HG03565 (cell line): ENCODE measurements around the gene LIPC.

Experiments used
- ATAC-seq: cut with Tn5 transposase; IDR thresholded peaks from one replicate; pipeline ENCODE4 v1.9.1; 2021; ENCODE audit warnings: mild to moderate bottlenecking, moderate library complexity; ENCODE audit not compliant: unreplicated experiment

The LIPC gene

DNA sequence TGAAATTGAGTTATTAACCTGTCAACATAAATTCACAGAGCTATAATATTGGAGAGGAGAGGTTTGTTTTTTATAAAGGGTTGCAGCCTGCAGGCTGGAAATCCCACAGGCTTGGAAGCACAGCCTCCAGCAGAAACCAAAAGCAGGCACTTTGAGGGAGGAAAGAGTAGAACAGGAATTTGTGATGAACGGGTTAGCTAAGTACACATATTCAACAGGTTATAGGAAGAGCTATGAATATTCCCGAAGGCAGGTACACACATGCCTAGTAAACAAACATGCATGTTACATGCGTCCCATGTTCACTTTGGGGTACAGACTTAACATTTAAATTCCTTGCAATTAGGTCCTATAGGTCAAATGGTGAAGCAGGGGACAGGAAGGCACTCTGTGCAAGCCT lies 25.9 kb upstream of the LIPC start:
- no peak for ATAC-seq

DNA sequence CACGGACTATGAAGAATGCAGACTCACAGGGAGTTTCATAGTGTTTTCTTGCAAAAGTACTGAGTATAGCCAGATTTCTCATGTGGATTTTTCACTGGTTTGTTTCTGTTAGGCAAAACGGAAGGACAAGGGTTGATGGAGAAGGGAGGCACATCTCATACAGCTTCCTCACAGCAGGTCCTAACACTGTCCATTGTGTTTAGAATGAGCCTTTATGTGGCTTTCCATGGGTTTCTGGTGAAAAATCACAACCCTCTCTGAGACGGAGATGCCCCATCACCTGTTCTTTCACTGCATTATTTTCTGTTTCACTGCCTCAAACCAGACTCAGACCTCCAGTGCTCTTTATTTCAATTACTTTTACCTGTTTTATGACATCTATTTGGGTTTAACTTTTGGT lies 25.0 kb upstream of the LIPC start:
- ATAC-seq: no peak

DNA sequence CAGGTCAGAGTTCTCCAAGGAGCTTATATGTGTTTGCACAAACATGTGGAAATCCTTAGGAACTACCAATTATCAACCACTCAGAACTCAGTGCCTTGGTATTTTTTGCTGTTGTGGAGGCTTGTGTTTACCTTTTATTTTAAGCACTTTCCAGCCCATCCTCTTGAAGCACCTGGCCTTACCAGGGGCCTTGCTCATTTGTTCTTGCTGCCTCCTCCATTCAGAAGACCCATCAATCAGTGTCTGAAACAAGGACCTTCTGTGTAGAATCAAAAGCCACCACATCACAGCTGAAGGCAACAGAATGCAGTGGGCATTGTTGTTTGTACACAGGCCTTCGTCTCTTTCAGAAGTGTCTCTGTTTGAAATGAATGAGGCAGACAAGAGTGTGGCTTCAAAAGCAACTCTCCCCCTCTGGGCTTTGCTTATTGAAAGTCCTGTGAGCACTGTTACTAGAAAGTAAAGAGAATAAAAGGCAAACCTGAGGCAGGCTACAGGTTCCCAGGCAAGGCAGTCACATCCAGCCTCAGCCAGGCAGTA lies 24.5 kb upstream of the LIPC start:
- no peak for ATAC-seq

DNA sequence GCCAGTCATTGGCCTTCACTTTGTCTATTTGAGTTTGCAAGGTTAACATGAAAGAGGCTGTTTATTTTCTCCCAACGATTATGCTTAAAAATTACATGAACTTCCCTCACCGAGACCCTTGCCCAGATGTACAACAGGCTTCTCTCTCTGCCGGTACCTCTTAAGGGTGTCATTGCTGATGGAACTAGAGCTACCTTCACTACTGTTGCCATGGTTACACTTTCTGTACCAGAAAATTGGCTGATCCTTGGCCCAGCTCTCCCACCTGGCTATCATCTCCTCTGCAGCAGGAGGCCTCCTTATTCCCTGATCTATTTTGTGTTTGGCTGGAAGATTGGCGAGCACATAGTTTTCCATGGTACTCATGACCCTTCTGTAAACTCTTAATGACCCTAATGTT lies 24.0 kb upstream of the LIPC start:
- no peak for ATAC-seq

DNA sequence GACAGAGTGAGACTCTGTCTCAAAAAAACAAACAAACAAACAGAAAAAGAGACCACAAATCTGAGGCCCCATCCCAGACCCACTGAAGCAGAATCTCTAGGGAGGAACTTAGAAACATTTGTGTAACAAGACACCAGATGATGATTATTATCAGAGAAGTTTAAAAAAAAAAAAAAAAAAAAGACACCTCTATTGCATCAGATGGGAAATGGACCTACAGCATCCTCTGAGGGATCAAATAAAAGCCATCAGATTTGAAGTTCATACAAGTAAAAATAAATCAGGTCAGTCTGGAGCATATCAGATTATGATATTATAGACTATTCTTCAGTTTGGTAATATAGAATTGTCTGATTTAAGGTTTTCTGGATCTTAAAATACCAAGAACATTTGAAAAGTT lies 21.9 kb upstream of the LIPC start:
- ATAC-seq: no peak

DNA sequence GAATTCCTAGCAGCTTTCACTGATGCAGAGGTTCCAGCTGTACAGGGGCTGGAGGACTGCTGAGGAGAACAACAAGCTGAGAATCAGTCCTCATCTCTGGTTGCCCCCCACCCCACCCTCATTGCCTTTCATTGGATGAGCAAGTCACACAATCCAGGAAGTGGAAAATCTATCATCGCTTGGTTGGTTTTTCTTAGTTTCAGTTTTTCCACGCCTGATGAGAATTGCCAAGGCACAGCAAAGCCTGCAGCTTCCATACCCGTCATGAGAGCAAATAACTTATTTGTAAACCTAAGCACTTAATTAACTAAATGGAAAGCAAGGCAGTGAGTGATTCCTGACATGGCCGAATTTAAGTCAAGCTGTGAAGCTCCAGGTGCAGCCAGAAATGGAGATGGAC lies 21.4 kb upstream of the LIPC start:
- no peak for ATAC-seq

DNA sequence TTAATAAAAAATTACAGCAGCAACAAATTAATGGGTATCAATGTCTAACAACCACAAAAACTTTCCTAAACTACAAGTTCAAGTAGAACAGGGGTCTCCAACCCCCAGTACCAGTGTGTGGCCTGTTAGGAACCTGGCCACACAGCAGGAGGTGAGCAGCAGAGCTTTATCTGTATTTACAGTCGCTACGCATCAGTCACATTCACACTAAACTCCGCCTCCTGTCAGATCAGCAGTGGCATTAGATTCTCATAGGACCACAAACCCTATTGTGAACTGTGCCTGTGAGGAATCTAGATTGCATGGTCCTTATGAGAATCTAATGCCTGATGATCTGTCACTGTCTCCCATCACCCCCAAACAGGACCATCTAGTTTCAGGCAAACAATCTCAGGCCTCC lies 18.5 kb upstream of the LIPC start:
- ATAC-seq: no peak

DNA sequence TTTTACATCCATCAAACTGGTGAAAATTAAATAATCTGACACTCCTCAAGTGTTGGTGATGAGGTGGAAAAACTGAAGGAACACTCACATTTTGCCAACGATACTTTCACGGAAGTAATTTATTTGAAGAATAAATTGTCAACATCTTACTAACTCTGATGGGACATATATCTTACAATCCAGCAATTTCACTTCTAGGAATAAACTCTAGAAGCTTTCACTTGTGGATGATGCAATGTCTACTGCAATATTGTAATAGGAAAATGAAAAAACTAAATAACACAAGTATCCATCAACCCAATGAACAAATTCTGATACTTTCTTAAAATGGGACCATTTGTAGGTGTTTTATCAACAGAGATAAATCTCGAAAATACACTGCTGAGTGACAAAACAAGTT lies 16.2 kb upstream of the LIPC start:
- ATAC-seq: no peak

DNA sequence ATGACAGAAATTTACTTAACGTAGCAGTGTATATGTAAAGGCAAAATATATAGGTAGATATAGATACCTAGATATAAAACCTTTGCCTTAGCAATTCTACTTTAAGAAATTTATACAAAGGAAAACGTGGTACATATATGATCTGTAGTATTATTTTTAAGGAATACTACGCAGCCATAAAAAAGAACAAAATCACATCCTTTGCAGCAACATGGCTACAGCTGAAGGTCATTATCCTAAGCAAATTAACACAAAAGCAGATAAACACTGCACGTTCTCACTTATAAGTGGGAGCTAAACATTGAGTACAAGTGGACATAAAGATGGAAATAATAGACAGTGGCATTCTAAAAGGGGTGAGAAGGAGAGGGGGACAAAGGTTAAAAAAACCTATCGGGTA lies 14.8 kb upstream of the LIPC start:
- no peak for ATAC-seq

DNA sequence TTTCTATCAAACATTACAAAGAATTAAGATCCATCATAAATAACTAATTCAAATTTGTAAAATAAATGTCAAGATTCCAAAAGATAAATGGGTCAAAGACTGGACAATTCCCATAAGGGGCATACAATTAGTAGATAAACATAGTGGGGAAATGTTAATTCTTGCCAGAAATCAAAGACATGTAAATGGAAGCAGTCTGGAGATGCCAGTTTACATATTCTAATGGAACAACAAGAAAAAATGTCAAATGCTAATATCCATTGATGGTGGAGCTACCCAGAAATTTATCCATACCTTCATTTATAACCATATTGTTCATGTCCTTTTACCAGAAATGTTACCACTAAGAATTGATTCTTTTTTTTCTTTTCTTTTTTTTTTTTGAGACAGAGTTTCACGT lies 13.7 kb upstream of the LIPC start:
- no peak for ATAC-seq

DNA sequence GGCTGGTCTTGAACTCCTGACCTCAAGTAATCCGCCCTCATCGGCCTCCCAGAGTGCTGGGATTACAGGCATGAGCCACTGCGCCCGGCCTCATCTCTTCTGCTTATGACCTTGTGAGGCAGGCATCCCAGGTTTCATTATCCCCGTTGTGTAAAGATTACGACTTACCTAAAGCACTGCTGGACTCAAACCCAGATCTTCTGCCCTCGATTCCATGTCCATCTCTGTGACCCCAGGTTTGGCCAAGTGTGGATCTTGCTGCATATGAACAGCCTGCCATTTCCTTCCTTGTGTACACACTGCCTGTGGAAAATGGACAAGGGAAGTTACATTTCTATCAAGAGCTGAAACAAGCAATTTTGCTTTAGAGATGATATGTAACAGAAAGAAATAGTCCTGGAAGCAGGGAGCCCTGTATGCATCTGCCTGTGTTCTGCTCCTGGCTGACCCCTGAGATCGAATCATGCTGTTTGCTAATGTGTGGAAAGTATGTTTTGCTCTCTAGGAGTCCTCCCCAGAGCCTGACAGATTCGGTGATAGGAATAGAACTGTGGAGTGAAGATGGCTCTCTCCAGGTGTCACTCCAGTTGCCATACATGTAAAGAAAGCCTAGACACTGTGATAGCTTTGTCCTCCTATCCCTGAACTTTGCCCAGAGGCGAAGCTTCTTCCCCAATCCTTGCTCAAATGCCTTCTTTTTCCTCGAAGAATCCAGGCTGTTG lies 11.8 kb upstream of the LIPC start:
- no peak for ATAC-seq

DNA sequence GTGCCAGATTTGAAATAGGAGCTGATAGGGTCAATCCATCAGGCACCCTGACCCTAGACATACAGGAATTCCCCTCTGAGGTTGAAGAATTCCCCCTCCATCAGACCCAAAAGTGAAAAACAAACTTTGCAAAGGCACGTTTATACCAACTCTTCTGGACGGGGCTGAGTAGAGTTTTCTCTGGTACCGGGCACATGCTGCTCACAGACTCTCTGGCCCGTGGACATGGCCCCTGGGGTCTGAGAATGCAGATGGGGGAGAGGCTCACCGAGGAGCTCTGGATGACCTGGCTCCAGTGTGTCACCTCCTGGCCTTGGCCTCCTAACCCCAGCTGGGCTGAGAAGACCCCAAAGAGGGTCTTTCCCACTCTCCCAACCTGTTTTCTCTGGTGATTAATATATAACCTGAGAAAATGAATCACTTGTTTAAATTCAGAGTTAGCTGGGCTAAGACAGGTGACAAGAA lies 11.2 kb upstream of the LIPC start:
- ATAC-seq: no peak

DNA sequence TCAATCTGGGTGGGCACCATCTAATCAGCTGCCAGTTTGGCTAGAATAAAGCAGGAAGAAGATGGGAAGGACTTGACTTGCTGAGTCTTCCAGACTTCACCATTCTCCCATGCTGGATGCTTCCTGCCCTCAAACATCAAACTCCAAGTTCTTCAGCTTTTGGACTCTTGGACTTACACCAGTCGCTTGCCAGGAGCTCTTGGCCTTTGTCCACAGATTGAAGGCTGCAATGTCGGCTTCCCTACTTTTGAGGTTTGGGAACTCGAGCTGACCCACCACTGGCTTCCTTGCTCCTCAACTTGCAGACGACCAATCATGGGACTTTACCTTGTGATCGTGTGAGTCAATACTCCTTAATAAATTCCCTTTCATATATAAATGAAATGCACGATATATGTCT lies 8.6 kb upstream of the LIPC start:
- ATAC-seq: no peak

DNA sequence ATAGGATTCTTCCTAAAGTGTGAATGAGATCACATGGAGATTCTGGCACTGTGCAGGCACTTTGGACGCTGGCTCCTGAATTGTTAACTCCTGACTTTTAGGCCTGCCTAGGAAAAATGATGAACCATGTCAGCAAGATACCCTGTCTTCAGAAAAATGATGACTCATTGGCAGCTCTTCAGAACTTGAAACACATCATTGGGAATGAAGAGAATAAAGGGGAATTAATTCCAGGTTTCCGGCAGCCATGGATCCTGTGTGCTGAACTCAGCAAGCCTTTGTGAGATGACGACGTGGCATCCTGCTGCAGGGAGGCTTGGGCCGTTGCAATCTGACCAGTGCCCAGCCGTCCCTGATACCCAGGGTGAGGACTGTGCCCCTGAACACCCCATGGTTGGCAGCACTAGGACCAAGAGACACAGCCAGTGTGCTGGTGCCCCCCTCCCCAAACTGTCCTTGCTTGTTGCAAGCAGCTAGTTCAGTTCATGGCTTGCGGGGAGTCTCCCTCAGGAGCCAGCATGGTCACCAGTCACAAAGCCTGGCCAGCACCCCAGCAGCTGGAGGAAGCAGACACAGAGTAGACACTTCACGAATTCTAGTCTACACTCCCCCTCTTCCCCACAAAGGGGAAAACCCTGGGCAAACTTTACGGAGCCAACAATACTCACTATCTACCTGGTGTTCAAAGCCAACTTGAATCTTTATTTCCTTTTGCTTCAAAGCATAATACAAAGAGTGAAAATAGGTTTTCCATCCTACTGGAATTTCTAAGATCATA lies 7.8 kb upstream of the LIPC start:
- no peak for ATAC-seq

DNA sequence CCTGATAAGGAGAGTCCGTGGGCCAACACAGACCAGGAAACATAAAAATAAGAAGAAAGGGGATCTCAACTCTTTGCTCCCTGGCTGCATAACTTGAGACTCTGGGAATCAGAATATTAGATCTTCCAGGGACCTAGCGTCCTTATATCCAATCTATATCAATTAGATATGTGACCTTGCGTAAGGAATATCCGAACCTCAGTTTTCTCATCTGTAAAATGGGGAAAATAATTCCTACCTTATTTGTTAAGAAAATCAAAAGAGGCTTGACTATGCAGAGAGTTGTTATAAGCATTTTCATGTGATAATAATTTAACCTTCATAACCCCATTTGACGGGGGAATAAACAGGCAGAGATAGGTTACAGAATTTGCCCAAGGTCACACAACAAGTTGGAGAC lies 7.1 kb upstream of the LIPC start:
- no peak for ATAC-seq

DNA sequence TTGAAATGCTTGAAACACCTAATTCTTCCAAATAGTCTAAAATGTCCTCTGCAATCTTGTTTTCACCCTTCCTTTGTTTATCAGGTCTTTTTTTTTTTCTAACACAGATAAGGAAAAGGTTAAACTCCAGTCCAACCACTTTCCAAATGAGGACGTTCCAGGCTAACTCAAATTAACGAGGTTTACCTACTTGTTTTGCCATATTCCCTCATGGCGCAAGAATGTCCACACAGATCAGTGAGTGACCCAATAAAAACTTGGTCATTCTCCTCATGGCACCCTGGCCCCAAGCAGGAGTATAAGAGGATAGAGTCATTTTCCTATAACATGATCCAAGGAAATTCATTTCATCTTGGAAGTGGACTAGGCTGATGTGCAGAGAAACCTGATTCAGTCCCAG lies 6.6 kb upstream of the LIPC start:
- no peak for ATAC-seq

DNA sequence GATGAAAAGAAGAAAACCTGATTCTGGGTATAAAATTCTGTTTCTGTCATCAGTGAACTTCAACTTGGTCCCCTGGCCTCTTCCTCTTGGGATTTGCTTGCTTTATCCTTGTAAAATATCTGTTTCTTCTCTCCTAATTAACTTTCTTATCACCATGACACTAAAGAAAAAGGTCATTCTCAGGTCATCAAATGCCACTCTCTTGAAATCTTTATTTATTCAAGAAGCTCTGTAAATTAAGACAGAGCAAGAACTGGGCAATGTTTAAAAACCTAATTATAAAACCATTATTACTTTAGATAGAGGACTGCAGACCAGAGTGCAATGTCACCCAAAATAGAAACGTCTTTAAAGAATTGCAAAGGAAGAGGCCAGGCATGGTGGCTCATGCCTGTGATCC lies 6.0 kb upstream of the LIPC start:
- ATAC-seq: no peak

DNA sequence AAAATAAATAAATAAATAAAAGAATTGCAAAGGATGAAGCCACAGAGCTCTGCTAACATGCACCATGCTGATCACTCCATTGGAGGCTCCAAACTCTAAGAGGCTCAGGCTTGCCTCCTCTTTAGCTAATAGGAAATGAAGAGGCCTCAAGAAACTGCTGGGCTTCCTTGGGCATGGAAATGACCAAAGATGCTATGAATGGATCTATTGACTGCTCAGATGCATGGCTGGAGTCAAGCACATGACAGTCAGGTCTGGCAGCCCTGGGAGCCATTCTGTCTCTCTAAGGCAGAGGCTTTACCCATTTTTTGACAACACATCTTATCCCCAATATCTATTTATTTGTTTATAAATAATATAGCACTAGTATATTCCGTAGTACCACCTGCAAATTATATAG lies 5.3 kb upstream of the LIPC start:
- ATAC-seq: no peak

DNA sequence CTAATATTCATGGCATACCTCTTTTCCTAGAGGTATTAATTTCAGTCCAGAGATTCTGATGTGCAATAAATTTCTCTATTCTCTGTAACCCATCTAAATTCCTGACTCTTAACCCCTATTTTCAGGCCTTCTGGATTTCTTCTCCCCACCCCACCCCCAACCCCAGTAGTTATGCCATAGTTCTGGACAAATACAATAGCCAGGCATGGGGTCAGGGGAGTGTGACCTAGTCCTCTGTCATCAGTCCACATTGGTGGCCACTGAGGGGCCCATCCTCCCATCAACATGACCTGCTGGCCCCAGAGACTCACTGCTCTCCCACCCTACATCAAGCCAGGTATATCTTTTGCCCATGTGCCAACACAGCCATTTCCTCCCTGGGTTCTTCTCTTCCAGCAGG lies 3.8 kb upstream of the LIPC start:
- ATAC-seq: no peak

DNA sequence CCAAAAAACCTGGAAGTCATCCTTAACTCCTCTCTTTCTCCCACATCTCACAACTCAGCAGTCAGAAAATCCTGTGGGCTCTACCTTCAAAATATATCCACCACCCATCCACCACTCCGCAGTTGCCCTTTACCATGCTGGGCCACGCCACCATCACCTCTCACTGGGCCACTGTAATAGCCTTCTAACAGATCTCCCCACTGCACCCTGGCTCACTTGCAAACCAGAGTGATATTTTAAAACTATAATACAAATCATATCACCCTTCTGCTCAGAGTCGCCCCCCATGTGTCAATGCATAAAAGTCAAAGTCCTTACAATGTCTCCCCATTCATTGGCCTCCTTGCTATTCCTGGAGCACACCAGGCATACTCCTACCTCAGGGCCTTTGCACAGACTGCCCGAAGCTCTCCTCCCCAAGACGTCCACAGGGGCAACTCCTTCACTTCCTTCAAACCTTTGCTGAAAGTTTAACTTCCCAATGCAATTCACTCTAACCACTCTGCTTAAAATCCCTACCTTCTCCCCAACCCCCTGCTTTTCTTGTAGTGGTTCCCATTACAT lies 1.5 kb upstream of the LIPC start:
- no peak for ATAC-seq

DNA sequence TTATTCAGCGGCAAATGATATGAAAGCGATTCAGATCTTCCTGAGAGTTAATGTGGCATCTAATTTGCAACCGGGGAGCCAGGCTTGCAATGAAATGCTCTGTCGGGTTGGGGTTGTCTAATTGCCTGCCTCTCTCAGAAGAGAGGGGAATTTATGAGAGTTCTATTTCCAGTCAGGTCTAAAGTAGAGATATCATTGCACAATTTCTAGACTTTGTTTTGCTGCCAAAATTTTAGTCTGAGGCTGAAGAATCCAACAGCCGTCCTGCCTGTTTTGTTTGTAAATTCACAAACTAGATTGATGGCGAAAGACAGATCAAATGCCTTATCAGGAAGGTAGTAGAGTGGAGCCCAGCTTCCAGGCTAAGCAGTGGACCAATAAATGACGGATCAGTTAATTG lies 610 bp downstream of the LIPC start:
- no peak for ATAC-seq
